ENCODE data around the gene GARIN5B. TPM values are rescaled to one million over a fixed set of nuclear protein-coding genes. Genes with fewer than 3 reads are reported as not detected.
A peak's percentile ranks its signal among the peaks of the same experiment; 100 is the strongest.
"Not testable (repeated sequence)": the region's sequence is repeated elsewhere in the genome, so short reads cannot be mapped to it uniquely, and the experiment has no call there.

Gene GARIN5B
- polyA plus RNA-seq (2012; ENCODE audit: insufficient read depth, insufficient read length), result not detected

DNA sequence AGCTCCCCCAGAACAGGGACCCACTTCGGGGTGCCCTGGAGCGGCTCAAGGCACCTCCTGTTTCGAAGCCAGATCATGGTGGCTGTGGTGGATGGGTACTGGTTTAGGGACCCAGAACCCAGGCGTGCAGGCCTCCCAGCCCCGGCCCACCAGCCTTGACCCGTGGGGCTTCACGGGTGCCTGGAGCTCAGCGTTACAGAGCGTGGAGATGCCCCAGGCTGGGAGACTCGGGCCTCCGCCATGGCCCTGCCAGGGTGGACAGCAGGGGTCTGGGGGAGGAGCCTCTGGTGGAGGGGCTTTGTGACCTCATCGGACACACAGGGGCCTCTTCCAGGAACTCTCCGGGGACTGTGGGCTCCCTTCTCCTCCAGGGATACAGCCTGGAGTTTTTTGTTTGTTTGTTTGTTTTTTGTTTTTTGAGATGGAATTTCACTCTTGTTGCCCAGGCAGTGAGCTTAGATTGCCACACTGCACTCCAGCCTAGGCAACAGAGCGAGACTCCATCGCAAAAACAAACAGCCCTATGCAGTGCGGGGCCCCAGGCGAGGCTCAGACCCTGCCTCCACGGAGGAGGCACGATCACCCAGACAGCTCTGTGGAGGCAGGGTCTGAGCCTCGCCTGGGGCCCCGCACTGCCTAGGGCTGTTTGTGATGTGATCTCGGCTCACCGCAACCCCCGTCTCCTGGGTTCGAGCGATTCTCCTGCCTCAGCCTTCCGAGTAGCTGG, at the start of gene GARIN5B:
Gene GARIN5B (minus strand): TSS at position 271 of the 727 bp plus-strand sequence. CDS start 194 bp downstream, at position 77.
- no peak for DNase-seq (ENCODE audit: low read depth, low spot score)
- H3K4me3 ChIP-seq (ENCODE audit: low read length), result no peak within 1 kb of the TSS

DNA sequence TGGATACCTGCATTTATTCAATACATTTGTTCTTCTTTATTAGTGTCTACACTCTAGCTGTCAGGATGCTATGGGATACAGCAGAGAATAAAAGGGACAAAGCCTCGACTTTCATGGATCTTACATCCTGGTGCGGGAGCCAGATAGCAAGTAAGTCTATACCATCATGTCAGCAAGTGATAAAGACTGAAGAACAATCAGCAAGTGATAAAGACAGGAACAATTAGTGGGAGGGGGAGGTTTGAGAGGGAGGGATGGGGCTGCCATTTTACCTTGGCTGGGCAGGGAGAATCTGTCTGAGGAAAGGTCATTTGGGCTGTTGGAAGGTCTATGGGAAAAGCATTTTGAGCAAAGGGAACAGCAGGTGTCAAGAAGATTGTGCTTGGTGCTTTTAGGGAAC, 47.1 kb upstream of the GARIN5B start:
- no peak overlapping the region for H3K4me3 ChIP-seq (ENCODE audit: low read length)
- DNase-seq (ENCODE audit: low read depth, low spot score), result no peak

DNA sequence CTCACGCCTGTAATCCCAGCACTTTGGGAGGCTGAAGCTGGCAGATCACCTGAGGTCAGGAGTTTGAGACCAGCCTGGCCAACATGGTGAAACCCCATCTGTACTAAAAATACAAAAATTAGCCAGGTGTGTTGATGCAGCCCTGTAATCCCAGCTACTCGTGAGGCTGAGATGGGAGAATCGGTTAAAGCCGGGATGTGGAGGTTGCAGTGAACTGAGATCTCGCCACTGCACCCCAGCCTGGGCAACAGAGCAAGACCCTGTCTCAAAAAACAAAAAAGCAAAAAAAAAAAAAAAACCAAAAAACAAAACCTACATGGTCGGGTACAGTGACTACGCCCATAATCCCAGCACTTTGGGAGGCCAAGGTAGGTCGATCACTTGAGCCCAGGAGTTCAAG, 46.1 kb upstream of the GARIN5B start:
- not testable (repeated sequence) for H3K4me3 ChIP-seq (ENCODE audit: low read length); DNase-seq (ENCODE audit: low read depth, low spot score)

DNA sequence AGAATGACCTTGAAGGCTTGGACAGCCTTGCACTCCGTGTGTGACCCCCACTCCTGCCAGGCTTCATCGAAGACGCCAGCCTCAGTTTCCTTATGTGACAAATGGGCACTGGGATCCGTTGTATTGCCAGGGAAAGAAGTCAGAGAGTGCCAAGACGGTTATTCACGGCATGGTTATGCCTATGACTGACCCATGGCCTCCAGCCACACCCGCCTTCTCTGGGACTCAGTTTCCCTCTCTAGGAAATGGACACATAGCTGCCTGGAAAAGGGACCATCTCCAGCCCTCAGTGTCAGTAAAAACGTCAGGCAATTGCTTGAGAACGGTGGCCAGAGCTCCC, 45.4 kb upstream of the GARIN5B start:
- no peak for DNase-seq (ENCODE audit: low read depth, low spot score)
- H3K4me3 ChIP-seq (ENCODE audit: low read length), result peak overlapping the region; percentile 34

DNA sequence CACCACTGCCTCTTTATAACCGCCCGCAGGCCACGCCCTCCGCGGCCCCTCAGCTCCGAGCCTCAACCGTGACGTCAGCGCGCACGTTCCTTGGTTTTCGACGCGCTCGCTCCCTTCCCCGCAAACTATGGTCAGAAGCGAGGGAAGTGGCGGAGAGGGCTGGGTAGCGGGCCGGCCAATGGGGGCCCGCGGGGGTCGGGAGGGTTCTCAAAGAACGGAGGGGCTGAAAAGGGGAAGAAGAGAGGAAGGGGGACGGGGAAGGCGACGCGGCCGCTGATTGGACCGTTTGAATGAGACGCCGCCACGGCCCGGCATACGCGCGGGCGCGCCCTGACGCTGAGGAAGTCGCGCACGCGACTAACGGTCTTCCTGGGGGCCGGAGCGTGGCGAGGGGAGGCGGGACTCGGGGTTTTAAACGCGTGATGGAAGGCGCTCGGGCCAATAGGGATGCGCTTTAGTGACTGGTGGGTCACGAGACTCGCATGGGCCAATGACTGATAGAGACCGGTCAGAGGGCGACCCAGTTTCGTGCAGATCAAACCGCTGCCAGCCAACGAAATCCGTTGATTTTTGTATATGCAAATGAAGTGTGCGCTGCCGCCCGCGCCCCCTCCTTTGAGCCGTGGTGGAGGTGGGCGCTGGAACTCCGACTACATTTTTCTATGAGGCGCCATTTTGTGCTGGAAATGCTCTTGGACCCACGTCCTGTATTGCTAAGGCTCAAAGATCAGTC, 44.9 kb upstream of the GARIN5B start:
- DNase-seq (ENCODE audit: low read depth, low spot score), result peak; percentile 99
- peak overlapping the region; percentile 91 for H3K4me3 ChIP-seq (ENCODE audit: low read length)

DNA sequence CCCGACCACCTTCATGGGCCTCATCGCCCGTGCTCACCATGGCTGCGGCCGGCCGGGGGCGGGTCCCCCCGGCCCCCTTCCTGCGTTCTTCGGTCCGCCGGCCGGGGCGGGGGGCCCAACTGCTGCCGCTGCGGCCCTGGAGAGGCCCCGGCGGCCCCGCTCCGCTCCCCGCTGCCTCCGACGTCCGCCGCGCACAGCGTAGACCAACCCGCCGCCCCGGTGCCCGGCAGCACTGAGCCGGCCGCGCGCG, 44.4 kb upstream of the GARIN5B start, which contains the start of gene UBE2S:
Gene UBE2S (minus strand): TSS at position 239 of the 250 bp plus-strand sequence. CDS start 199 bp downstream, at position 40.
- H3K4me3 ChIP-seq (ENCODE audit: low read length), result peak within 1 kb of the TSS; percentile 91
- DNase-seq (ENCODE audit: low read depth, low spot score), result not testable (repeated sequence)

DNA sequence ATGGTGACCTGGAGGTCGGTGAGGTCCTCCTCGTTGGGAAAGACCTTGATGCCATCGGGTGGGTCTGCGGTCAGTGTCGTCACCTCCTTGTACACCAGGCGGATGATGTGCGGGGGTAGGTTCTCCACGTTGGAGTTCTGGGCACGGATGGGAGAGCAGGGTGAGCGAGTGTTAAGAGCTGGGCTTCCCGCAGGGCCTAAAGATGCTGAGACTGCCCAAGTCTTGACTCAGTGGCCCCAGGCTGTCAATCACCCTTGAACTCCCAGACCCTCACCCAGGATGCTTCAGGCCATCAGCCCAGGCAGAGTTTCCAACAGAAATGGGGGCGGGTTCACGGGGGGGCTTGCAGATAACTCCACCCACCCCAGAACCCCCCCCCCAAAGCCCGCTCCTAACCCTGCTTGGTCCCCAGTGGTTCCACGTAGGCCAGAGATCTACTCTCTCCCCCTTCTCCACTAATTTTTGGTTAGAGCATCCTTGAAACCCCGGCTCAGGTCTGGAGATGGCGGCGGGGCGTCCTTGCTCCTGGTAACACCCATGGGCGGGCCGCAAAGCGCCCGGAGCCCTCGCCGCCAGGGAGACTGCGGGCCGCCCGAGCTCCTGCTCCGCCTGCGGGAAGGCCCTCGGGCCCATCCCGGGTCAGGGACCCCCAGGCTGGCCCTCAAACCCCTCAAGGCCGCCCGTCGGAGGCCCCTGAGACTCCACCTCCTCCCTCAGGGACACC, 43.9 kb upstream of the GARIN5B start:
- peak overlapping the region; percentile 91 for H3K4me3 ChIP-seq (ENCODE audit: low read length)
- no peak for DNase-seq (ENCODE audit: low read depth, low spot score)

DNA sequence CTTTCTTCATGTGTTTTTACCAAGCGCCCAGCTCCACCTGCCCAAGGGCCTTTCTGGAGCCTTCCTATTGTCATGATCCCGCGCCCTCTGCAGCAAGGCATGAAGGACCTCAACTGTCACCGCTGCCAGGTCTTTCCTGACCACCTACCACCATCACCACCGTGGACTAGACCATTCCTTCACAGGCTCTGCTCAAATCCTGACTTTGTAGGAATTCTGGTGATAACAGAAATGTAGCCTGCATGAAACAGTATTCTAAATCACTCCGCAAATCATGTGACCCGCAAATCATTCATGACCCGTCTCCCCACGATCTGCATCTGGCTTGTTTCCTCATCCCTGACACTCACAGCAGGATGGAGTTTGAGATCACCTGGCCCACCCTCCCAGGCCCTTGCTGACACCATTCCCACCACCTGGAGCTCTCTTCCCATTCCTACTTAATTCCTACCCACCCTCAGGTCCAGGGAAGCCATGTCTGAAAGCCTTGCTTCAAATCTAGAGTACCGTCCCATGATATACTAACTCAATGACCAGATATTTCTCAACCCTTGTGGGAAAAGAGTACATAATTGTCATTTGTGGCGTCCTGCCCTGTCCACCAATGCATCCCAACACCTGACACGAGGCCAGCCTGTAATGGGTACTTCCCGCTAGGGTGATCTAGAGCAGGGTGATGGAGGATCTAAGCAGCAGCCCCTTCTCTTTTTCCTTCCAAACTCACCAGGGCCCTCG, 43.2 kb upstream of the GARIN5B start:
- peak overlapping the region; percentile 91 for H3K4me3 ChIP-seq (ENCODE audit: low read length)
- DNase-seq (ENCODE audit: low read depth, low spot score), result no peak

DNA sequence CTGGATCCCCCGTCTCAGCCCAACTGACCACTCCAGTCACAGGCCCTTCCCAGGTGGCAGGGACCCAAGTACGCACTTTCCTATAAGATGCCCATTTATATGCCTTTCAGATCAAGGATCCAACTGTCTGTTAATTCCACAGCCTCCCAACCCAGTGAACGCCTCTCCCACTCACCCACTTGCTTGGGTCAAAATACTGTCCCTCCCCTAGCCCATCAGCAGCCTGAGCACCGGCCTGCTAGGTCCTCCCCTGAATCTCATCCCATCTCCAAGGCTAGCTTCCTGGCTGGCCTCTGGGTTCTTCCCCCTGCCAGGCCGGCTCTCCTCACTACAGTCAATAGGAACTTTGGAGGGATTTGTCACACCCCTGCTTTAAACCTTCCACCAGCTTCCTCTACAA, 42.6 kb upstream of the GARIN5B start:
- DNase-seq (ENCODE audit: low read depth, low spot score), result no peak

DNA sequence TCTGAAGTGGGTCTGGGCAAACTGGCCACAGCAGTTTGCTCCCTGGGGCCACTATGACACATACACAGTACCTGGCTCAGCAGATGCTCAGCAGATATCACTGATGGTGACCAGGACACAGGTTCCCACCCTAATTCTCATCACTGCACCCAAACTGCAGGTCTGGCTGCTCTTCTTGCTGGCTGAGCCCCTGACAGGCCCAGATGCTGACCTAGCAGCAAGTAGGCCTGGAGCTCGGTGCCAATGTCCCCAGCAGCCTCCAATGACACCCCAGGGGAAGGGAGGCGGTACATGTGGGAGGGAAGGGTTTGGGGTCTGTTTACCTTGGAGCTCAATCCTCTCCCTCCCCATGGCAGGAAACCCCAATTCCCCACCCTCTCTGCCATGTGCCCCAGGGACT, 39.4 kb upstream of the GARIN5B start:
- no peak for DNase-seq (ENCODE audit: low read depth, low spot score)
- H3K4me3 ChIP-seq (ENCODE audit: low read length), result no peak overlapping the region

More for the DNA sequence above, 42.6 kb upstream of the GARIN5B start:
- H3K4me3 ChIP-seq (ENCODE audit: low read length), result no peak overlapping the region

DNA sequence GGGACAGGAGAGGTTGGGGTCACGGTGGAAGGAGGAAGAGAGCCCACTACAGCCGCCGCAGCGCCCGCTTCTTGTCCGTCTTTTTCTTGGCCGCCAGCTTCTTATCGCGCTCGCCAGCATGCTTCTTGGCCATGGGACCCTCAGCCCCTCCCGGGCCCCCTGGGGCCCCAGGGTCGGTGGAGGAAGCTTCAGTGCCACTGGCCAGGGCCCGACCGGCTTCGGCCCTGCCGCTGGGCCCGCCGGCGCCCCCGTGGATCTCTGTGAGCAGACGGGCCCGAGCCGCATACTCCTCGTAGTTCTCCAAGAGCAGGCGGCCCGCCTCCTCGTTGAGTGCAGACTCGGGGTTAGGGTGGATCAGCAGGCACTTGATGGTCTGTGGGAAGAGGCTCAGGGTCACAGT, 38.3 kb upstream of the GARIN5B start:
- not testable (repeated sequence) for H3K4me3 ChIP-seq (ENCODE audit: low read length); DNase-seq (ENCODE audit: low read depth, low spot score)

DNA sequence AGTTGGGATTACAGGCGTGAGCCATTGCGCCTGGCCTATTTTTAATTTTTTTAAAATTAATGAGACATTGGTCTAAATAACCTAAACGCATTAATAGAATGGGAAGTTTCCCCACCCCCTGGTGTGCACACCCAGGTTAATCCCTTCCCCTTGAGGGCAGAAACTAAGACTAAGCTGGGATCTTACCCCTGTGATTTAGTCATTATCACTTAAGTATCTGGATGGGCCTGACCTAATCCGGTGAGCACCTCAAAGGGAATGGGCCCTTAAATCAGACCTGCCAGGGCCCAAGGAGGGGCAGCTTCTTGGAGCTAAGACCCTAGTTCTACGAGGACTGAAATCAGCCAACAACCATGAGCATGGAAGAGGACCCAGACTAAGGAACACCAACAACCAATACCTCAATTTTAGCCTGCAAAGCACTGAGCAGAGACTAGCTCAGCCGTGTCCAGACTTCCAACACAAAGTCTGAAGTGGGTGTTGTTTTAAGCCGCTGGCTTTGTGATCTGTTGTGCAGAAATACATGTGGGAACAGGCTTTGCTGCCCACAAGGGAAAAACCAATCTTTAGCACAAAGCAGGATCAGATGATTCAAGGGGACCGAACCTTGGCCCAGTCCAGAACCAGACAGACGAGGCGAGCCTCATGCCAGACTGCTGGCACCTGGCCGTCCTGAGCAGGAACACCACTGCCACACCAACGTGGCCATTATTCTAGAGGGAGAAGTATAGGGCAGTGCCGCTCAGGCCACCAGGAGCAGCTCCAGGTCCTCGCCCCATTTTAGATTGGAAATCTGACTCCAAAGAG, 37.4 kb upstream of the GARIN5B start:
- no peak for DNase-seq (ENCODE audit: low read depth, low spot score)
- H3K4me3 ChIP-seq (ENCODE audit: low read length), result no peak overlapping the region

DNA sequence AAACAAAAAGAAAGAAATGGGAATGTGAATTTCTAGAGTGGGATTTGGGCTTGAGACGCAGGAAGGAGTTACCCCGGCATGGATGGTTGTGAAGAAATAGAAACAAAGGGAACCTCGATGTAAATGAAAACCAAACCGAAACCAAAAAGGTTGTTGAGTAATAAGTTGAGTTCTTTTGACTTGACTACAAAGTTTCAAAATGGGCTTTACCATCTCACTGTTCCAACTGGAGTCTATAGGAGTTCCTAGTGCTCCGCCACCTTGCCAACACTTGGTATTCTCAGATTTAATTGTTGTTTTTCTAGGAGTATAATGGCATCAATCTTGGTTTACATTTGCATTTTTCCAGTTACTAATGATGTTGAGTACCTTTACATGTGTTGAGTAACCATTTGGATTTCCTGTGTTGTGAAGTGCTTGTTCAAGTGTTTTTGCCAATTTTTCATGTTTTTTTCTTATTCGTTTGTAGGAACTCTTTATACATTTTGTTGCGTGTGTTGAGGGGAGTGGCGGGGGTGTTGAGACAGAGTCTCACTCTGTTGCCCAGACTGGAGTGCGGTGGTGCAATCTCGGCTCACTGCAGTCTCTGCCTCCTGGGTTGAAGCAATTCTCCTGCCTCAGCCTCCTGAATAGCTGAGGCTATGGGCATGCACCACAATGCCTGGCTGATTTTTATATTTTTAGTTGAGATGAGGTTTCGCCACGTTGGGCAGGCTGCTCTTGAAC, 35.3 kb upstream of the GARIN5B start:
- no peak for DNase-seq (ENCODE audit: low read depth, low spot score)
- no peak overlapping the region for H3K4me3 ChIP-seq (ENCODE audit: low read length)

DNA sequence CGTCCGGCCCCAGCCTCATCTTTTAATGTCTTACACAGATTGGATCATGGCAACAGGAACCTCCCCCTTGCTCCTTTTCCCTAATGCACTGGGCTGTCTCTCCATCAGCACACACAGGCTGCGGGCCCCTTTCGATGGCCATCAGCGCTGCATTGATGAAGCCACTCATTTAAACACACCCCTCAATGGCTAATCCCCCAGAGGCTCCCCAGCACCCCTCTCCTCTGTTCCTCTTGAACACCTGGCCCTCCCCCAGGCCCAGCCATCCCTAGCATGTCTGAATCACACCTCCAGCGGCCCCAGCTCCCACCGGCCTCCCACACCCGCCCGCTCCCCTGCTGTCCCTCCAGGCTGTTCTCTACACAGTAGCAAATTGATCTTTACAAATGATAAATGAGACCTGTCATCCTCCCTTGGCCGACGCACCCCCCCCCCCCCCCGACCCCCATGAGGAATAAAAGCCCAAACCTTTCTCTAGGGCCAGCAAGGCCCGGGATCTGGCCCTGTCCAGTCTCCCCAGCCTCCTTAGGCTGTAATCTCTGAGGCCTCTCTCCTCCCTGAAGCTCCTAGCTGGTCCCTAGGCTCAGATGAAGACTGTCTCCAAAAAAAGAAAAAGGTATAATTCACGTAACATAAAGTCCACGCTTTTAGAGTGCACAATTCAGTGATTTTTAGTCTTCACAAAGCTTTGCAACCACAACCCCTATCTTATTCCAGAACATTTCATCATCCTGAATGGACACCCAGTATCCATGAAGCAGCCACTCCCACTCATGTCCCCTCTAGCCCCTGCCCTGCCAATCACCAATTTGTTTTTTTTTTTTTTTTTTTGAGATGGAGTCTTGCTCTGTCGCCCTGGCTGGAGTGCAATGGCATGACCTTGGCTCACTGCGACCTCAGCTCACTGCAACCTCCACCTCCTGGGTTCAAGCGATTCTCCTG, 30.0 kb upstream of the GARIN5B start:
- H3K4me3 ChIP-seq (ENCODE audit: low read length), result no peak overlapping the region
- no peak for DNase-seq (ENCODE audit: low read depth, low spot score)

DNA sequence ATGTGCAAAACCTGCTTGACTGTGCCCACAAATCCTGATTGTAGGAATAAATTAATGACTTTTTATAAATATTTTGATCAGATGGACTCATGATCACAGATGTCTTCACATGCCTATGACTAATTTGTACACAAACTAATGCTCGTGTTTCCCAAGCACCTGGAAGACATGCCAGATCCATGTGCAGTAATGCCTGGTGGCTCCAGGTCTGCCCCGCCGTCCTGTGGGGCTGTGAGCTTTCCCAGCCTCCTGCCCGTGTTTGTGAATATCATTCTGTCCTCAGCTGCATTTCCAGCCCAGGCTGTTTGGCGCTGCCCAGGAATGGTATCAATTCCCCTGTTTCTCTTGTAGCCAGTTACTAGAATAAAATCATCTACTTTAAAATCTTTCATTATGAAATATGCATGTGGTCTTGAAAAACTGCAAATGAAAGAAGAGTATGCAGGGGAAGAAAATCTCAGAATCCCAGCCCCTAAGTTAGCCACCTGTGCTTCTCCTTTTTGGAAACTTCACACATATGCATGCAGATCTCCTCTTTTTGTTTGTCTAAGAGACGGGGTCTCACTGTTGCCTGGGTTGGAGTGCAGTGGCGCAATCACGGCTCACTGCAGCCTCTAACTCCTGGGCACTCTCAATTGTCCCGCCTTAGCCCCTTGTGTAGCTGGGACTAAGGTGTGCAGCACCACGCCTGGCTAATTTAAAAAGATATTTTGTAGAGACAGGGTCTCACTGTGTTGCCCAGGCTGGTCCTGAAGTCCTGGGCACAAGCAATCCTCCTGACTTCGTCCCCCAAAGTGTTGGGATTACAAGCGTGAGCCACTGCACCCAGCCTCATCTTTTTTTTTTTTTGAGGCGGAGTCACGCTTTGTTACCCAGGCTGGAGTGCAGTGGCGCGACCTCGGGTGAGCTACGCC, 28.9 kb upstream of the GARIN5B start:
- no peak for DNase-seq (ENCODE audit: low read depth, low spot score)
- H3K4me3 ChIP-seq (ENCODE audit: low read length), result no peak overlapping the region

DNA sequence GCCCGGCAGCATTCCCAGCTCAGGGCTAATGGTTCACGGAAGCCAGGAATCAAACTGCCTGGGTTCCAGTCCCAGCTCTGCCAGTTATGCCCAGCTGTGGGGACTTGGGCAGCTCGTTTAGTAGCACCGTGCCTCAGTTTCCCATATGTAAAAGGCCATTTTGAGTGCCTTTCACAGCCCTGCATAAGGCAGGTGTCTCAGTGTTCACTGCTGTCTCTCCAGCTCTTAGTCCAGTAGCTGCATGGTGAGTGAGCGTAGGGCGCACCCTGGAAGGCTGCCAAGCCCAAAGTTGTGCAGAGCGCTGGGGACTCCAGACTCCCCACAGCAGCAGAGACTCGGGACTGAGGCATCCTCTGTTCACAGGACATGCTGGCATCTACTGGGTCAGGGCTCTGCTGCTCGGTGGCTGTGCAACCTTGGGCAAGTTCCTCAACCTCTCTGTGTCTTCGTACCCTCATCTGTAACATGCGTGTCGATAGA, 28.2 kb upstream of the GARIN5B start:
- DNase-seq (ENCODE audit: low read depth, low spot score), result no peak

More for the DNA sequence above, 28.2 kb upstream of the GARIN5B start:
- no peak overlapping the region for H3K4me3 ChIP-seq (ENCODE audit: low read length)

Data from Jurkat, Clone E6-1 (cell line).